ENCODE results near the gene ACVR1B. TPM values are rescaled to one million over a fixed set of nuclear protein-coding genes. Genes with fewer than 3 reads are reported as not detected.

Gene ACVR1B
- total and polyA plus RNA-seq, 9 of the 15 experiments (the other 6 are each of a cell fraction or from before 2014, with no cell fraction given) = 0.97 to 15.1 (median 6.8) TPM

DNA sequence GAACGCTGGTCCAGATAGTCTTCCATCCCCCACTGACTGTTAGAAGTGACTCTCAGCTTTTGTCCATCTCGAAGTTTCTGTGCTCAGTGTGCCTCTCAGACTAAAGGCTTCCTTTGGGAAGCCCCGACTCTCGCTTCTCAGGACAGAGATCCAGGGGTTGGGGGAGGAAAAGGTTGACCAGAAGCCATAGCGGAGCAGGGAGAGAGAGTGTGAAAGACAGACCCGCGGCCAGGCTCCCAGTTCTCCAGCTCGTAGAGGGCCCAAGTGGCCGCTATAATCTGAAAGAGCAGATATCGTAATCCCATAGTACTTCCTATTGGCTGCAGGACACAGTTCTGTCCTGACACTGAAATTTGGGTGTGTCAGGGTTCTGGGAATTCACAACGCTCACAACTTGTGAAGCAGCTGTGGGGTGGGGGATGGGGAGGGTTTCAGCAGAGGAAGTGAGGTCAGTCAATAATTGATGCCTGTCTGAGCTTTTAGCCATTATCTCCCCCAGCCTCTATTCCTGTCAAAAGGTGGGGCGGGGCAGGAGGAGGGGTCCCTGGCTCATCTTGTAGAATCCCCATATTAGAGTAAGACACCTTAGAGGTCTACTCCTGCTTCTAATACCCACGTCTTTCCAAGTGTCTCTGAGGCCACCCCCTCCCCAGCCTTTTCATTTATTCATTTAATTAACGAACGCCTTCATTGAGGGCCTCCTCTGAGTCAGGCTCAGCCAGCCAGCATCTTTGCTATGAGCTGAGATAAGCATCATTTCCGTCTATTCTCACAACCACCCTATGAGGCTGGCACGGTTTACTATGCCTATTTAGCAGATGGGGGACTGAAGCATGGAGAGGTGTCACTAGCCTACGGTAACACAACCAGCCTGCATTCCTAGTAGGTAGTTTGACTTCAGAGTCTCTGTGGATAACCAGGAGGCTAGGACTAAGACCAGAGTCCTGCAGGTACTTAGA lies 45.7 kb upstream of the ACVR1B start (continued):
- no peak for TF ChIP-seq CREBBP (IDR thresholded peaks at IDR 0.05; ENCODE audit: low read depth, low read length)
- no peak; the same call in 1 of the 2 replicates for TF ChIP-seq CC2D1A (IDR thresholded peaks at IDR 0.05)
- TF ChIP-seq GATAD2B (IDR thresholded peaks at IDR 0.05; ENCODE audit: borderline replicate concordance) = 0 out of 2 replicates have a peak, but pooled peaks have one; percentile 32
- TF ChIP-seq, protein P1, sequence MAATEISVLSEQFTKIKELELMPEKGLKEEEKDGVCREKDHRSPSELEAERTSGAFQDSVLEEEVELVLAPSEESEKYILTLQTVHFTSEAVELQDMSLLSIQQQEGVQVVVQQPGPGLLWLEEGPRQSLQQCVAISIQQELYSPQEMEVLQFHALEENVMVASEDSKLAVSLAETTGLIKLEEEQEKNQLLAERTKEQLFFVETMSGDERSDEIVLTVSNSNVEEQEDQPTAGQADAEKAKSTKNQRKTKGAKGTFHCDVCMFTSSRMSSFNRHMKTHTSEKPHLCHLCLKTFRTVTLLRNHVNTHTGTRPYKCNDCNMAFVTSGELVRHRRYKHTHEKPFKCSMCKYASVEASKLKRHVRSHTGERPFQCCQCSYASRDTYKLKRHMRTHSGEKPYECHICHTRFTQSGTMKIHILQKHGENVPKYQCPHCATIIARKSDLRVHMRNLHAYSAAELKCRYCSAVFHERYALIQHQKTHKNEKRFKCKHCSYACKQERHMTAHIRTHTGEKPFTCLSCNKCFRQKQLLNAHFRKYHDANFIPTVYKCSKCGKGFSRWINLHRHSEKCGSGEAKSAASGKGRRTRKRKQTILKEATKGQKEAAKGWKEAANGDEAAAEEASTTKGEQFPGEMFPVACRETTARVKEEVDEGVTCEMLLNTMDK (IDR thresholded peaks at IDR 0.05; ENCODE audit: borderline replicate concordance, insufficient read depth, low read depth, low read length, poor library complexity, severe bottlenecking) = no peak
- peak in 1 of 2 experiments; percentile 48; a peak in 1 of 4 replicates for TF ChIP-seq MAZ (CRISPR knock-in tag; conservative IDR thresholded peaks at IDR 0.05 in 1 of 2, IDR thresholded peaks at IDR 0.05 in 1 of 2)
- TF ChIP-seq POLR2B (IDR thresholded peaks at IDR 0.05; ENCODE audit: low read depth, partially characterized antibody) = peak; percentile 88
- no peak for TF ChIP-seq TEAD1 (CRISPR knock-in tag; IDR thresholded peaks at IDR 0.05)
- no peak for TF ChIP-seq RBM39 (optimal IDR thresholded peaks at IDR 0.05; ENCODE audit: low read depth, low read length)
- peak; percentile 84 for TF ChIP-seq POLR2A (conservative IDR thresholded peaks at IDR 0.05)
- TF ChIP-seq SUPT5H (IDR thresholded peaks at IDR 0.05) = peak; percentile 78
- TF ChIP-seq JUND (IDR thresholded peaks at IDR 0.05; ENCODE audit: borderline replicate concordance, low read depth, low read length) = peak; percentile 90
- peak; percentile 73; the same call in 1 of the 3 replicates for TF ChIP-seq JUND (tag; IDR thresholded peaks at IDR 0.05; ENCODE audit: borderline replicate concordance, low read depth, low read length)
- peak; percentile 38 to 47; a peak in 2 of 4 replicates for TF ChIP-seq ETV6 (IDR thresholded peaks at IDR 0.05; ENCODE audit: borderline replicate concordance in 1 of 2, low read depth in 2 of 2, low read length in 1 of 2)
- TF ChIP-seq ETV6 (CRISPR knock-in tag; IDR thresholded peaks at IDR 0.05; ENCODE audit: borderline replicate concordance) = no peak
- peak; percentile 69; the same call in 1 of the 2 replicates for TF ChIP-seq KLF16 (IDR thresholded peaks at IDR 0.05)
- TF ChIP-seq ZFX (CRISPR knock-in tag; IDR thresholded peaks at IDR 0.05) = peak; percentile 69
- TF ChIP-seq, protein P2, sequence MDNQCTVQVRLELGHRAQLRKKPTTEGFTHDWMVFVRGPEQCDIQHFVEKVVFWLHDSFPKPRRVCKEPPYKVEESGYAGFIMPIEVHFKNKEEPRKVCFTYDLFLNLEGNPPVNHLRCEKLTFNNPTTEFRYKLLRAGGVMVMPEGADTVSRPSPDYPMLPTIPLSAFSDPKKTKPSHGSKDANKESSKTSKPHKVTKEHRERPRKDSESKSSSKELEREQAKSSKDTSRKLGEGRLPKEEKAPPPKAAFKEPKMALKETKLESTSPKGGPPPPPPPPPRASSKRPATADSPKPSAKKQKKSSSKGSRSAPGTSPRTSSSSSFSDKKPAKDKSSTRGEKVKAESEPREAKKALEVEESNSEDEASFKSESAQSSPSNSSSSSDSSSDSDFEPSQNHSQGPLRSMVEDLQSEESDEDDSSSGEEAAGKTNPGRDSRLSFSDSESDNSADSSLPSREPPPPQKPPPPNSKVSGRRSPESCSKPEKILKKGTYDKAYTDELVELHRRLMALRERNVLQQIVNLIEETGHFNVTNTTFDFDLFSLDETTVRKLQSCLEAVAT (IDR thresholded peaks at IDR 0.05) = peak in 1 of 2 experiments; percentile 78; a peak in 2 of 4 replicates
- TF ChIP-seq, protein P3, sequence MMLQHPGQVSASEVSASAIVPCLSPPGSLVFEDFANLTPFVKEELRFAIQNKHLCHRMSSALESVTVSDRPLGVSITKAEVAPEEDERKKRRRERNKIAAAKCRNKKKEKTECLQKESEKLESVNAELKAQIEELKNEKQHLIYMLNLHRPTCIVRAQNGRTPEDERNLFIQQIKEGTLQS (IDR thresholded peaks at IDR 0.05) = peak; percentile 76
- TF ChIP-seq, protein P3 (CRISPR knock-in tag; conservative IDR thresholded peaks at IDR 0.05) = no peak
- TF ChIP-seq NFYB (IDR thresholded peaks at IDR 0.05; ENCODE audit: extremely low read depth, insufficient read length) = peak; percentile 48
- TF ChIP-seq ARID1B (IDR thresholded peaks at IDR 0.05) = peak; percentile 84
- peak; percentile 73; the same call in 1 of the 2 replicates for TF ChIP-seq LCOR (CRISPR knock-in tag; IDR thresholded peaks at IDR 0.05)
- no peak for TF ChIP-seq ZNF41 (CRISPR knock-in tag; conservative IDR thresholded peaks at IDR 0.05)
